ENCODE measurements around the gene PIEZO1. TPM values are rescaled to one million over a fixed set of nuclear protein-coding genes. Genes with fewer than 3 reads are reported as not detected.

Gene PIEZO1
- total RNA-seq, 2 donors from 2014 or later: 156 to 202 TPM

DNA sequence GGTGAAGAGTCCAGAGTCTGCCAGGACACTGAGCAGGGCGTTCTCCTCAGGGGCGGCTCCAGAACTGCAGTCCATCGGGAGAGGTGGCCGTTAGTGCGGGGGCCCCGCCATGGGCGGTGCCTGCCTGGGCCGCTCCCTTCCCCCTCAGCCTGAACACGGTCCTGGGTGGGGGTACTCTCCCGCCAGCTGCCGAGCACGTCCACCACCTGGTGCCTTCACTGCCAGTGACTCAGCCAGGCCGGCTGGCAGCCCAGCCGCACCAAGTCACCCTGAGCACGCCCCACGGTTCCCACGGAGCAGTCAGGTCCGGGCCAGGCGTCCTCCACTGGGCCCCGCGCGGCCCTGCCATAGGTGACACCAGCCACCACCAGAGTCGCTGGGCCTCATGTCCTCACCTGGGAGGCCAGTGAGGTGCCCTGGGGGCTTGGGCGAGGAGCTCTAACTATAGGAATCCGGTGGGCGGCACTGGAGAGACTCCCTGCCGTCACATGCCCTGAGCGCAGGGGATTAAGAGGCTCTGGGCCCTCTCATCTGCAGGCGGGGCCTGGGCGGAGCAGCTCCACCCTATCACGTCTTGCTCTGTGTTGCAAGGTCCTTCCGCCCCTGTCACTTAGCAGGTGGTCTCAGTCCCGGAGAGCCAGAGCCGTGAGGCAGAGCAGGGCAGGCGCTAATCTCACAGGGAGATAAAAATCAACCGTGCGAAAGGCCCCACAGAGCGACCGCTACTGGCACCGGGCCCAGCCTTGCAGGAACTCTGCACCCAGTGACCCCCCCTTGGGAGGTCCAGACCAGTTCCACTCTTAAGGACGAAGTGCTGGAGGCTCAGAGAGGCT lies 14.3 kb downstream of the PIEZO1 start:
- WGBS: 12% methylated on average over 37 of the region's 41 CpGs
- Histone ChIP-seq H3K9me3 (no peaks in the 10 kb centered on the region), H3K36me3 (no peaks in the 10 kb centered on the region), H3K4me1 (replicated peaks) (peaks cover 54% of the 10 kb centered on the region), H3K27ac (peak overlapping the region; percentile 93 to 94), H3K4me3 (peak overlapping the region; percentile 0 to 21), H3K27me3 (replicated peaks; ENCODE audit: insufficient read depth) (no peaks in the 10 kb centered on the region)
- intact Hi-C loops (cut with DNase I): no loop called here
- TF ChIP-seq POLR2AphosphoS5 (IDR thresholded peaks at IDR 0.05): peak; percentile 72
- TF ChIP-seq, protein P1, sequence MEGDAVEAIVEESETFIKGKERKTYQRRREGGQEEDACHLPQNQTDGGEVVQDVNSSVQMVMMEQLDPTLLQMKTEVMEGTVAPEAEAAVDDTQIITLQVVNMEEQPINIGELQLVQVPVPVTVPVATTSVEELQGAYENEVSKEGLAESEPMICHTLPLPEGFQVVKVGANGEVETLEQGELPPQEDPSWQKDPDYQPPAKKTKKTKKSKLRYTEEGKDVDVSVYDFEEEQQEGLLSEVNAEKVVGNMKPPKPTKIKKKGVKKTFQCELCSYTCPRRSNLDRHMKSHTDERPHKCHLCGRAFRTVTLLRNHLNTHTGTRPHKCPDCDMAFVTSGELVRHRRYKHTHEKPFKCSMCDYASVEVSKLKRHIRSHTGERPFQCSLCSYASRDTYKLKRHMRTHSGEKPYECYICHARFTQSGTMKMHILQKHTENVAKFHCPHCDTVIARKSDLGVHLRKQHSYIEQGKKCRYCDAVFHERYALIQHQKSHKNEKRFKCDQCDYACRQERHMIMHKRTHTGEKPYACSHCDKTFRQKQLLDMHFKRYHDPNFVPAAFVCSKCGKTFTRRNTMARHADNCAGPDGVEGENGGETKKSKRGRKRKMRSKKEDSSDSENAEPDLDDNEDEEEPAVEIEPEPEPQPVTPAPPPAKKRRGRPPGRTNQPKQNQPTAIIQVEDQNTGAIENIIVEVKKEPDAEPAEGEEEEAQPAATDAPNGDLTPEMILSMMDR (IDR thresholded peaks at IDR 0.05): no peak
- TF ChIP-seq POLR2A (IDR thresholded peaks at IDR 0.05): peak; percentile 39
- peak; percentile 70 for DNase-seq (ENCODE audit: low spot score)

DNA sequence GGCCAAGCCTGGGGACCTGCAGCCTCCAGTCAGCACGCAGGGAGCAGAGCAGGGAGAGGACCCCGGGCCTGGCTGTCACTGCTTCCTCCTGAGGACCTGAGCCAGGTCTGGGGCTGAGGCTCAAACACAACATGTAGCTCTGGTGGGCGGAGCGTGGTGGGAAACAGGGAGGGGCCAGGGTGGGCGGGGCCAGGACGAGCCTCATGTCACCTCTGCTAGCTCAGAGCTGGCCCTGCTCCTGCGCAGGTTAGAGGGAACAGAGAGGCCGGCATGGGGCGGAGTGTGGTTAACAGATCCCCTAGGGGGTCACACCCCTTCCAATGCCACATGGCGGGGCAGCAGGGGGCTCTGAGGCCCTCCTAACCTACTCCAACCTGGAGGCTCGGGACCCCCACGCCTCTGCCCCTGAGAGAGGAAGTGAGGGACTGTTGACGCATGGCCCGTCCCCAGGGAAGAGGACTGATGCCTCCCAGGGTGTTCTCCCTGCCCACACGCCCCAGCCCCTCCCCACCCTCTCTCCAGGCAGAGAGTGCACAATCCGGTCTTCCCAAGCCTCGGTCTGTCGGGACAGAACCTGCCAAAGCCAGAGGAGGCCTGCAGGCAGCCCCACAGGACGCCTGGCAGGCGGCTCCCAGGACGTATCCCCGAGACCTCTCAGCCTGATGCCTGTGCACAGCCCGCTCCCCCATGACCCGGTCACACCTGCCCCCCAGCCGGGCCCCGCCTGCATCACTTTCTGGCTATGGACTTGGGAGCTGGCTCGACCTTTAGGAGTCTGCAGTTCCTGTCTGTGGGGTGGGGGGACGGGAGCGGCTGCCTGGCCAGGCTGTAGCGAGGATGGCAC lies 15.2 kb downstream of the PIEZO1 start:
- Histone ChIP-seq H3K36me3 (no peaks in the 10 kb centered on the region), H3K27me3 (replicated peaks; ENCODE audit: insufficient read depth) (no peaks in the 10 kb centered on the region), H3K27ac (peak overlapping the region; percentile 93 to 94), H3K4me1 (replicated peaks) (peaks cover 54% of the 10 kb centered on the region), H3K9me3 (no peaks in the 10 kb centered on the region), H3K4me3 (peak overlapping the region in 1 of 2 donors; percentile 21)
- TF ChIP-seq POLR2A (IDR thresholded peaks at IDR 0.05) (peak; percentile 31), POLR2AphosphoS5 (IDR thresholded peaks at IDR 0.05) (peak; percentile 29)
- TF ChIP-seq, protein P1 (IDR thresholded peaks at IDR 0.05): no peak
- intact Hi-C loops (cut with DNase I): no loop called here
- DNase-seq (ENCODE audit: low spot score): peak; percentile 82
- WGBS: 30% methylated on average over 29 of the region's 30 CpGs

DNA sequence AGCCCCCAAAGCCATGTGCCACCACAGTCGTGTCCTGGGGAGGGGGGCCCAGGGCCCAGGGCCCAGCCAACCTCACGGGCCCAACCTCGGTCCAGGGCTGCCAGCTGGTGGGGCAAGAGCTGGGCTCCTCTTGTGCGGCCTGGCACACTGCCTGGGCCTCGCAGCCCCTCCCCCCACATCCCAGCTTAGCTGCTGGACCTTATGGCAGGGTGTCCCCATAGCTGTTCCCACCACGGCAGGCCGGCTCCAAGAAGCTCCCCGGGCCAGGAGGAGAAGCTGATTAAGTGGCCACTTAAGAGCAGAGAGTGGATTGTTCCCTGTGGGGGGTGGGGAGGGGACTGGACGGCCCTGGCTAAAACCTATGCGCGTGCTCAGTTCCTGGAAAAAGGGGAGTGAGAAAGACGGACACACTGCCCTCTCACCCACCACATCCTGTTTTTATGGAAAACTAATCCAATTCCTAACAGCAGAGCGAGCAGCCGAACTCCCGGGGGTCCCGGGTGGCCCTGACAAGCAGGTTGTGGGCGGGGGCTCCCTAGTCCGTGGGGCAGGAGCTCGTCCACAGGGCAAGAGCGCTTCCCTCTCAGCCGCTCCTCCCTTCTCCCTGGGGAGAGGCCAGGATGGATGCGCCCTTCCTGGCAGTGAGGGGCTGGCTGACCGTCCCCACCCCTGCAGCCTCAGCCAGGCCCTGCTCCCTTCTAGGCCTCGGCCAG lies 16.8 kb downstream of the PIEZO1 start:
- Histone ChIP-seq H3K36me3 (no peaks in the 10 kb centered on the region), H3K27ac (peak overlapping the region; percentile 38 to 54), H3K9me3 (no peaks in the 10 kb centered on the region), H3K27me3 (replicated peaks; ENCODE audit: insufficient read depth) (no peaks in the 10 kb centered on the region), H3K4me3 (no peak overlapping the region), H3K4me1 (replicated peaks) (peaks cover 61% of the 10 kb centered on the region)
- intact Hi-C loops (cut with DNase I): no loop called here
- no peak for DNase-seq (ENCODE audit: low spot score)
- no peak for TF ChIP-seq POLR2AphosphoS5 (IDR thresholded peaks at IDR 0.05)
- TF ChIP-seq POLR2A (IDR thresholded peaks at IDR 0.05): no peak
- 42% methylated on average over 24 of the region's 24 CpGs for WGBS

DNA sequence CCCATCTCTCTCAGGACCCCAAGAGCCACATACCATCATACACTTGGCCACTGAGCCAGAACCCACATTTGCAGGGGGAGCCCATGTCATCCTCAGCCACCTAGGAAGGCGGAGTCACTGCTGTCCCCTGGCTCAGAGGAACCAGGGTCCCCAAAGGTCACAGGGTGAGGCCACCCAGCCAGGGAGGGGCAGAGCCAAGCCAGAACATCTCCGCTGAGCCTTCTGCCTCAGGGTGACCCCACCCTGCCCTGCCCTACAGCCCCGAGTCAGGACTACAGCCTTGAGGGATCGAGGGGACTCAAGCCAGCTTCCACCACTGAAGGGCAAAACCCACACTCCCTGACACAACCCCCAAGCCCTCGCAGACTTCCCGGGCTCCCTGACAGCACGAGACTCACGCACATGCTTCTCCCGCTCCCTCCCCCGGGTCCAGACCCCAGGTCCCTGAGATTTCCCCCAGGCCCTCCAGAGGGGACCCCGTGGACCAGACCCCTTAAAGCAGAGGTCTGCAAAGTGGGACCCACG lies 17.4 kb downstream of the PIEZO1 start:
- Histone ChIP-seq H3K4me1 (replicated peaks) (peaks cover 60% of the 10 kb centered on the region), H3K4me3 (no peak overlapping the region), H3K27ac (peak overlapping the region; percentile 38 to 54), H3K36me3 (no peaks in the 10 kb centered on the region), H3K9me3 (no peaks in the 10 kb centered on the region), H3K27me3 (replicated peaks; ENCODE audit: insufficient read depth) (no peaks in the 10 kb centered on the region)
- TF ChIP-seq, protein P1 (IDR thresholded peaks at IDR 0.05): no peak
- TF ChIP-seq POLR2A (IDR thresholded peaks at IDR 0.05) (no peak), POLR2AphosphoS5 (IDR thresholded peaks at IDR 0.05) (no peak)
- 82% methylated on average over 12 of the region's 12 CpGs for WGBS
- intact Hi-C loops (cut with DNase I): no loop called here
- no peak for DNase-seq (ENCODE audit: low spot score)
